HG02678 (cell line): Measurements from ENCODE around the gene SLC16A3.

ENCODE experiments used
- ATAC-seq: cut with Tn5 transposase; IDR thresholded peaks from one replicate; pipeline ENCODE4 v1.9.1; 2021; ENCODE audit warnings: mild to moderate bottlenecking, moderate library complexity; ENCODE audit not compliant: unreplicated experiment

SLC16A3 gene

DNA sequence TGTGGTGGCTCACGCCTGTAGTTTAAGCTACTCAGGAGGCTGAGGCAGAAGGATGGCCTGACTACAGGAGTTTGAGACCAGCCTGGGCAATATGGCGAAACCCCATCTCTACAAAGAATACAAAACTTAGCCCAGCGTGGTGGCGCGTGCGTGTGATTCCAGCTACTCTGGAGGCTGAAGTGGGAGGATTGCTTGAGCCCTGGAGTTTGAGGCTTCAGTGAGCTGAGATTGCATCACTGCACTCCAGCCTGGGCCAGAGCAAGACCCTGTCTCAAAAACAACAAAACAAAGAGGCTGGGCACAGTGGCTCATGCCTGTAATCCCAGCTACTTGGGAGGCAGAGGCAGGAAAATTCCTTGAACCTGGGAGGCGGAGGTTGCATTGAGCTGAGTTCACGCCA, 51.7 kb downstream of the SLC16A3 start:
- ATAC-seq = no peak

DNA sequence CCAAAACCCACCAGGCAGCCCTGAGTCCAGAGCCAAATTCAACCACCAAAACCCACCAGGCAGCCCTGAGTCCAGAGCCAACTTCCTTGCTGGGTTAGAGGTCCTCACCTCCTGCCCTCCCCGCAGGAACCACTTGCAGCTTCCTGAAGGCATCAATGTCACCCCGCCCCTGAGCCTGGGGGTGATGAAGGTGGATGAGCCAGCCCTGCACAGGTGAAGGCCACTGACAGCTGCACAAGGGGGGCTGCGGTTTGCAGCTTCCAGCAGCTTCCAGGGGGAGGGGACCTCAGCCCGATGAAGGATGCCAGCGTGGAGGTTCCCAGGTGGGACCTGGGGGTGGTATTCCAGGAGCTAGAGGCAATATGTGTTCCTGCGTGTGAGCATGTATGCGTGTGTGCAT, 52.2 kb downstream of the SLC16A3 start:
- no peak for ATAC-seq

DNA sequence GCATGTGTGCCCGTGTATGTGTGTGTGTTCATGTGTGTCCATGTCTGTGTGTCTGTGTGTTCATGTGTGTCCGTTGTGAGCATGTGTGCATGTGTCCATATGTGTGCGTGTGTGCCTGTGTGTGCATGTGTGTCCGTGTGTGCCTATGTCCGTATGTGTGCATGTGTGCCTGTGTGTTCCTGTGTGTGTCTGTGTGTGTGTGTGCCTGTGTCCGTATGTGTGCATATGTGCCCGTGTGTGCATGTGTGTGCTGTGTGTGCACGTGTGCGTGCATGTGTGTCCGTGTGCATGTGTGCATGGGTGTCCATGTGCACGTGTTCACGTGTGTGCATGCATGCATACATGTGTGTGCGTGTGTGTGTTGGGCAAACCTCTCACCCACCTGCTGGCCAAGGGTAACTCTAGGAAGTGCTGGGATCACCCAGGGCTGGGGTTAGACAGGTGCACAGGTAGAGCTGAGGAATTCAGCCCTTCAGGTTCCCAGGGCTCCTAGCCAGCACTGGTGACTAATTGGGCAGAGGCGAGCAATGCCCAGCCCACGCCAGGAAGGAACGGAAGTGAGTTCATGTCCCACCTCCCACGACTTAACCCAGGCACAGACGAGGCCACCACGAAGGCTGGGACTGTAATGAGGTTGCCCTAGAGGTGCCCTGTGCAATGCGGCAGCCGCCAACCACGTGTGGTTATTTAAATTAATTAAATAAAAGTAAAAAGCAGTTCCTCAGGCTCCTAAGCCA, 52.8 kb downstream of the SLC16A3 start:
- ATAC-seq = no peak

DNA sequence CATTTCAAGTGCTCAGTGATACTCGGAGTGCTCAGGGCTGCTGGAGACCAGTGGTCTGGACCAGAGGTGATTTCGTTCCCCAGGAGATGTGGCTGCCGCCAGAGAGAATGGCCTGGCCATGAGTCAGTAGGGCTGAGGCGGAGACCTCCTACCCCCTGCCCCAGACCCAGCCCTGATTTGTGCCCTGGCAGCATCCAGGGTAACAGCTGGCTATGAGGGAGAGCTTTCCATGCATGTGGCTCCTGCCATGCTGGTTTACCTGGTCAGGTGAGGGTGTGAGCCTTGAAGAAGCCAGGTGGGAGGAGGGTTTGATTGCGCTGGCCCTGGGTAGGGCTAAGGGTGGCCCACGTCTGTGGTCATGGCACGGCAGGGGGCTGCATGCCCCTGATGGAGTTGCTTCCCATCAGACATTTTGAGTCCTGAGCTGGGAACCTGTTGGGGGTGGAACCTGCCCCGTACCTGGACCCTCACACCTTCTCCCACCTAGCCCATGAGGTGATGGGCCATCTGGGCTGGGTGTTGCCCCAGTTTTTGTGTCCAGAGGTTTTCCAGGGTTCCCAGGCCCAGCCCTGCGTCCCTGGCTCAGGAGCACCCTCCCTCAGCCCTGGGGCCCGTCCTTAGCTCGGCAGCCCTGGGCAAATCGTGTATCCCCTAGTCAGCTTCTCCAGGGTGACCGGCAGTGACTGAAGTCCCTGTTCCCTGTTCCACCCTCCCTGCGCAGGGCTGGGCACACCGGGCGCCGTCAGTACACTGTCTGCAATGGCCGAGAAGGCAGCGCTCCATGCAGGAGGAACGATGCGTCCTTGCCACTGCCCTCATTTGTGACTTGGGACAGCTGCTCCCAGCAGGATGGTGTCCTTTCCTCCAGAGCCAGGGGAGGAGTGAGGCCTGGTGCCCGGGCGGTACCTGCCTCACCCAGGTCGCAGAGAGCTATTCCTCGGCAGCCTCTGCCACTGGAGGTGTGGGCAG, 53.7 kb downstream of the SLC16A3 start:
- ATAC-seq = no peak

DNA sequence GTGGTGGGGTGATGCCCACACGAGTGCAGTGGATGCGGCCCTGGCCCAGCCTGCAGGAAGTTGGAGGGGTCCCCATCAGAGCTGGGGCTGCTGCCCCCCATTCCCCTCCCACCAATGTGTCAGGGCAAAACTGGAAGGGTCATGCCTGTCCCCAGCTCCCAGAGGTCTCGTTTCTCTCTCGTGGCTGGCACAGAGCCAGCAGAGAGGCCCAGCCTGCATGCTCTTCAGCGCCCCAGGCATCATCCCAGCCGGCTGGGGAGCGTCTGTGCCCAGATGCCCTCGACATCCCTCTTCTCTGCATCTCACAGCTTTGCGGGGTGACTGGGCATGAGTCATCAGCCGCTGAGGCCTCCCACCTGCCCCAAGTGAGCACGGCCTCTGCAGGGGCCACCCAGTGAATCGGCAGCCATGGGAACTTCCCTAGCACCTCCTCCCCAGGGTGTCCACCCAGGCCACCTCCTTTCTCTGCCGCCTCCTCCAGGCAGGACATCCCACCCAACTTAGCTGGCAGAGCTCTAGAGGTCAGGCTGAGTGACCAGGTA, 54.4 kb downstream of the SLC16A3 start:
- ATAC-seq = no peak

DNA sequence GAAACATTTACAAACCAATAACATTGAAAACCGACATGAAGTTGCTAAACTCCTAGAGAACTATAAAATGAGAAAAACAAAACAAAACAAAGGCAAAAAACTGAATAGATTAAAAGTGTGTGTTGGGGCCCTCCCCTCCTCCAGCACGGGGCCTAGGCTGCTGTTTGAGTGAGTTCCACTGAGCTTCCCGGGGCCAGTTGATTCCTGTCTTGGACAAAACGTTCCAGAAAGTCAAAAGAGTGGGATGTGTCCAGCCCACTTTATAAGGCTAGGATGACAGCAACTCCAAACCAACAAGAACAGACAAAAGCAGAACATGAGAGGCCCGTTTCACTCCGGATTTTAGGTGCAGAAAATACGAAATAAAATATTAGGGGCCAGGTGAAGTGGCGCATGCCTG, 56.3 kb downstream of the SLC16A3 start:
- no peak for ATAC-seq

DNA sequence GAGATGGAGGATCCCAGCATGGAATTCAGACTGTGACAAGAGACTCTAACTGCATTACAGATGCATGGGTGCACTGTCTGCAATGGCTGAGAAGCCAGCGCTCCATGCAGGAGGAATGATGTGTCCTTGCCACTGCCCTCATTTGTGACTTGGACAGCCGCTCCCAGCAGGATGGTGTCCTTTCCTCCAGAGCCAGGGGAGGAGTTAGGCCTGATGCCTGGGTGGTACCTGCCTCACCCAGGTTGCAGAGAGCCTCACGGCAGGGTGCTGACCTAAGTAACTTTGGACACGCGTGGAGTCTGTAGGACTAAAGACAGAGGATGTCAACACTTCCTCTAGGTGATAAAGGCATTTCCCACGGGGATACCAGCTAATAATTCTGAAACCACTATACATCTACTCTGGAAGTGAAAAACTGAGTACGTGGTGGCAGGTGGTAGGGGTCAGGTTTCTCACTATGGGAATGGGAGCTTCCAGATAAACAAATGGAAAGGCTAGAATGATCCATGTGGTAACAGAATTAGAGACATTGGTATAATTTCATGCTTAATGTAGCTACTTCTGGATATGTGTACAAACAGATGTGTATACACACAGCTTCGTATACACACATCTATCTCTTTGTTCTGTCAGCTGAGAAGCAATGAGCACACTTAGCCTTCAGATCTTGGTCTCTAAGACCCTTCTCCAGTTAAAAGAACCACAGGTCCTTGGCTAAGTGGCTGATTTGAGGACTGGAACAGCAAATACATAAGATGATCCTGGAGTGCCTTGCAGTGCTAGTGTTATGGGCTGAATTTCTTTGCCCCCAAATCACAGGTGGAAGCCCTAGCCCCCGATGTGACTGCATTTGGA, 58.4 kb downstream of the SLC16A3 start:
- ATAC-seq = no peak

DNA sequence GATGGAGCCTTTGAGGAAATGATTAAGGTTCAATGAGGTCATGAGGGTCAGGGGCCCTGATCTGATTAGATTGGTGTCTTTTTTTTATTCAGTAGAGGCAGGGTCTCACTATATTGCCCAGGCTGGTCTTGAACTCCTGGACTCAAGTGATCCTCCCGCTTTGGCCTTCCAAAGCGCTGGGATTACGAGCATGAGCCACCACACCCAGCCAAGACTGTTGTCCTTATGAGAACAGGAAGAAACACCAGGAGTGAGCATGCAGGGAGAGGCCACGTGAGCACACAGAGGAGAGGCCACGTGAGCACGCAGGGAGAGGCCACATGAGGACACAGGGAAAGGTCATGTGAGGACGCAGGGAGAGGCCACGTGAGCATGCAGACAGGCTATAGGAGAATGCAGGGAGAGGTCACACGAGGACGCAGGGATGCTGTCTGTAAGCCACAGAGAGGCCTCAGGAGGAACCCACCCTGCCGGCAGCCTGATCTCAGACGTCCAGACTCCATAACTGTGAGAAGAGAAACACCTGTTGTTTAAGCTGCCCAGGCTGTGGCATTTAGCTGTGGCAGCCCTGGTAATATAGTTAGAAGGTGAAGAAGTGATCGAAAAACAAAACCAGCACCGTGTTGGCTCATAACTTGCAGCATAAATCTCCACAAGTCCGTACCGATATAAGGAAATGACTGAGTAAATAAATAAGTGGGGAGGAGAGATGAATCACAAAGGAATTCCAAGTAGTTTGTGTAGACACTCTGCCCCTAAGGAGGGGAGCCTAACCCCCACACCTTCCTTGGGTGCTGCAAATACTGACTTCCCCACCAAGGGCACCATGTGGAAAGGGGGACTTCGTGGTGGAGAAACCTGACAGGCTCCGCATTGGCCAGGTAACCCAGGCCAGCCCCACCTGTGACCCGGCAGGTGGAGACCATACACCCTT, 59.3 kb downstream of the SLC16A3 start:
- ATAC-seq = no peak
